AG04450 (cell line): ENCODE results near the gene TAF1B. TPM values are rescaled to one million over a fixed set of nuclear protein-coding genes. Genes with fewer than 3 reads are reported as not detected.

Source experiments
- CTCF ChIA-PET: fragments of 300-600, 350-600 bp; formaldehyde crosslinking; extraction: SDS; loops from one replicate; lab custom pipeline; 2022; ENCODE audit warnings: antibody characterized with exemption, inconsistent platforms; lab: Charles Lee
- POLR2A ChIA-PET: fragments of 350-600 bp; formaldehyde crosslinking; extraction: SDS; loops from one replicate; lab custom pipeline; 2021; ENCODE audit warnings: antibody characterized with exemption, inconsistent platforms; lab: Yijun Ruan, JAX
- DNase-seq: peaks from one replicate; pipeline ENCODE4 v3.0.0-alpha.2; 2011; ENCODE audit warnings: low read depth, low spot score
- H3K27ac ChIP-seq: one replicate; pipeline ENCODE4 v1.5.1; 2012; ENCODE audit warnings: low read depth, low read length, control low read depth
- H3K27me3 ChIP-seq: one replicate; pipeline ENCODE4 v1.6.0; 2012; ENCODE audit warnings: low read length; ENCODE audit not compliant: control insufficient read depth, insufficient read depth
- H3K4me3 ChIP-seq: 2 replicates; pipeline ENCODE4 v1.5.1; 2011; ENCODE audit warnings: mild to moderate bottlenecking, low read depth, low read length, control low read depth
- H3K9me3 ChIP-seq: 2 replicates; pipeline ENCODE4 v1.5.1; 2012; ENCODE audit warnings: low read length; ENCODE audit not compliant: control insufficient read depth, insufficient read depth
- polyA plus RNA-seq: library from polyadenylated mRNA; depleted of rRNA; stranded (reverse); fragments of >200 nt; gene quantifications from 2 replicates; pipeline ENCODE4 v1.2.3, GENCODE V29; 2011
- TF ChIP-seq, protein P1 (sequence below): IDR thresholded peaks from 2 replicates; pipeline ENCODE4 v1.5.1; 2011; ENCODE audit warnings: low read depth, low read length, control low read depth, inconsistent platforms

Gene TAF1B
- polyA plus RNA-seq, 1 experiment, result 25.8 TPM

DNA sequence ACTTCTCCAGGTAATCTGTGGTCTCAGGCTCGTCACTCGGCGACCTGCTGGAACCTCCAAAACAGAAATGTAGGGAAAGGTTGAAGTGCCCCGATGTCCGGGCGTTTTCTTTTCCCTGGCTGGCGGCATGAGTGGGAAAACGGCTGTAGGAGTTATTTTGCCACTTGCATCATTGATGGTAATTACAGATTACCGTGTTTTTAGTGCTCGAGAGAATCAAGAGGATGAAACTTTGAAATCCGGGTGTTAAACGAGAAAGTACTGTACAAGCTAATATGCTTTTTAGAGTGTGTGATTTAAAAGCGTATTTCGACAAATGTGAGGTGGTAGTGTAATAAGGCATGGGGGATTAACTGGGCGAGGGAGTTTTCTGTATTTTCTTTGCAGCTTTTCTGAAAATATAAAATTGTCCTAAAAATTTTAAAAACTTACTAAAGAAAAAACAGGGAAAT lies 109.0 kb downstream of the TAF1B start:
- ChIA-PET POLR2A (no interaction called here), CTCF (no interaction called here)
- no peak for DNase-seq
- H3K27ac ChIP-seq, result no peak overlapping the region
- H3K27me3 ChIP-seq, result peaks cover 28% of the 10 kb centered on the region
- no peaks in the 10 kb centered on the region; the same call in 1 of the 2 replicates for H3K9me3 ChIP-seq
- H3K4me3 ChIP-seq, result peak overlapping the region; percentile 62
- TF ChIP-seq, protein P1, sequence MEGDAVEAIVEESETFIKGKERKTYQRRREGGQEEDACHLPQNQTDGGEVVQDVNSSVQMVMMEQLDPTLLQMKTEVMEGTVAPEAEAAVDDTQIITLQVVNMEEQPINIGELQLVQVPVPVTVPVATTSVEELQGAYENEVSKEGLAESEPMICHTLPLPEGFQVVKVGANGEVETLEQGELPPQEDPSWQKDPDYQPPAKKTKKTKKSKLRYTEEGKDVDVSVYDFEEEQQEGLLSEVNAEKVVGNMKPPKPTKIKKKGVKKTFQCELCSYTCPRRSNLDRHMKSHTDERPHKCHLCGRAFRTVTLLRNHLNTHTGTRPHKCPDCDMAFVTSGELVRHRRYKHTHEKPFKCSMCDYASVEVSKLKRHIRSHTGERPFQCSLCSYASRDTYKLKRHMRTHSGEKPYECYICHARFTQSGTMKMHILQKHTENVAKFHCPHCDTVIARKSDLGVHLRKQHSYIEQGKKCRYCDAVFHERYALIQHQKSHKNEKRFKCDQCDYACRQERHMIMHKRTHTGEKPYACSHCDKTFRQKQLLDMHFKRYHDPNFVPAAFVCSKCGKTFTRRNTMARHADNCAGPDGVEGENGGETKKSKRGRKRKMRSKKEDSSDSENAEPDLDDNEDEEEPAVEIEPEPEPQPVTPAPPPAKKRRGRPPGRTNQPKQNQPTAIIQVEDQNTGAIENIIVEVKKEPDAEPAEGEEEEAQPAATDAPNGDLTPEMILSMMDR, result no peak

DNA sequence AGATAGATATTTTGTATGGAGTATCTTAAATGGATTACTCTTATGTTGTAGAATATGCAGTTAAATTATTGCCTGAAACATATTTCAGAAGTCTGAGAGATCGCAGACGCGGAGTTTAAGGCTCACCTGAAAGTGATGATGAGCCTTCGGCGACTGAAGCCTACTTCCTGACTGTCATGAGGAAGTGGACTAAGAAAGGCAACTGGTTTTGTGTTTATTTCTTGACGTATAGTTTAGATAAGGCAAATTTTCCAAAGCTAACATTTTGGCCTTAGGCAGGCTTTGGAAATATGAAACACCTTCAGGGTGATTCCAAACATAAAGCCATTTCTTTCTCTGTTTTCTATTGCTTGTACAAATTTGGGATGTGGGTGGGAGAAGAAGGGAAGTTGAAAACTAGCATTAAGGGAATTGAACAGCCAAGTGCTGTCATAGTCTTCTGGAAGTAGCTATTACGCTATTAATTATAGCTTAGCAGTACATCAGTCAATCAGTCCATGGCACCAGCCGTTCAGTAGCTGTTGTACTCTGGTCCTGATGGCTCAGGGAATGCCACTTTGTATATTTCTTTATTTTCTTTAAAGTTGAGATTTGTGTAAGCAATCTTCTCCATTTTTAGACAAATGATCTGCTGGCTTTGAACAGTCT lies 109.7 kb downstream of the TAF1B start:
- no peaks in the 10 kb centered on the region; the same call in 1 of the 2 replicates for H3K9me3 ChIP-seq
- POLR2A ChIA-PET, result no interaction called here
- DNase-seq, result no peak
- TF ChIP-seq, protein P1, result no peak
- peaks cover 28% of the 10 kb centered on the region for H3K27me3 ChIP-seq
- H3K4me3 ChIP-seq, result no peak overlapping the region
- CTCF ChIA-PET, result no interaction called here
- no peak overlapping the region for H3K27ac ChIP-seq

DNA sequence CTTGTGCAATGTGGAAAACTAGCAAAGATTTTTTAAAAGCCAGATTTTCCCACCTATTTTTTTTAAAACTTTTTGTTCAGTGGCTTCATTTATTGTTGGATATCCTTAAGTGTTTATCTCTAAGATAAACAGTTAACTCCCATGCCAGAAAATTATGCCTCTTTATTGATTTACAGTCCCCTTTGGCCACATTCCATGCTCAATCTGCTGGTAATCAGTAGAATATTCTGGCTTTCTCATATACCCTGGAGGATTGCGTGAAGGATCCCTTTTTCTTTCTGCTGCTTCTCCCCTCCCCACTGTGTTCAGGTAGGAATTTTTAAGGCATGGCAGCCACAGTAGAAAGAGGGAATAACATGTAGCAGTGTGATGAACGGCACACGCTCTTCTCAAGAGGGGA lies 110.9 kb downstream of the TAF1B start:
- ChIA-PET CTCF (no interaction called here), POLR2A (no interaction called here)
- H3K27me3 ChIP-seq, result peaks cover 28% of the 10 kb centered on the region
- TF ChIP-seq, protein P1, result no peak
- no peak overlapping the region for H3K27ac ChIP-seq
- no peak for DNase-seq
- H3K9me3 ChIP-seq, result no peaks in the 10 kb centered on the region; the same call in 1 of the 2 replicates
- no peak overlapping the region for H3K4me3 ChIP-seq

DNA sequence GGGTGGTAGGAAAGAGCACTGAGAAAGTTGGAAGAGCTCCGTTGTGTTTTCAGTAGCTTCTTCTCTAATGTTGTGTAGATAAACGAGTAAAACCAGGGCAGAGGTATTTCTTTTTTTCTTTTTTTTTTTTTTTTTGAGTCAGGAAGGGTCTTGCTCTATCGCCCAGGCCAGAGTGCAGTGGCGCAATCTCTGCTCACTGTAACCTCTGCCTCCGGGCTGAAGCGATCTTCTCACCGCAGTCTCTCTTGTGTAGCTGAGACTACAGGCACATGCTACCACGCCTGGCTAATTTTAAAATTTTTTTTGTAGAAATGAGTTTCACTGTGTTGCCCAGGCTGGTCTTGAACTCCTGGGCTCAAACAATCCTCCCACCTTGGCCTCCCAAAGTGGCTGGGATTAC lies 114.8 kb downstream of the TAF1B start:
- Histone ChIP-seq H3K9me3 (no peaks in the 10 kb centered on the region), H3K4me3 (no peak overlapping the region), H3K27me3 (peaks cover 12% of the 10 kb centered on the region), H3K27ac (no peak overlapping the region)
- DNase-seq, result no peak
- ChIA-PET POLR2A (no interaction called here), CTCF (interaction anchor here (0.7 to 0.9 kb wide), 2 partner anchors 27 to 477 kb away, joined by 3 to 4 read pairs; no protein-coding TSS in a partner anchor)
- TF ChIP-seq, protein P1, result no peak

DNA sequence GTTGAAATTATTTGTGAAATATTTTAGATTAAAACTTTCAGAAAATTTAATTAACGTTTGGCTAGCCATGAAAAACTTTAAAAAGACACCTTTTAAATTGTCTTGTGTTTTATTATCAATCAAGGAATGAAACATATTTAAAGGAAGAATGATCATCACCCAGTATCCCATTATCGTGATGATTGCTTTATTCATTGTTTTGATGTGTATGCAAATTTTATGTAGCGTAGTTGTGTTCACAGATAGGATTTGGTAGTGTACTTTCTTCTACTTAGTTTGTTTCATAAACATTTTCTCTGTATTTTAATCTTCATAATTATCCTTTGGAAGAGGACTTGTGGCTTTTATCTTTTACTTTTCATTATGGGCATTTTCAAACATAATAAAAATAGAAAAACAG lies 116.0 kb downstream of the TAF1B start:
- ChIA-PET POLR2A (no interaction called here), CTCF (interaction anchor here (3.9 kb wide), 1 partner anchor 25 kb away, joined by 20 read pairs; no protein-coding TSS in a partner anchor)
- H3K4me3 ChIP-seq, result no peak overlapping the region
- H3K27ac ChIP-seq, result no peak overlapping the region
- TF ChIP-seq, protein P1, result no peak
- no peaks in the 10 kb centered on the region for H3K9me3 ChIP-seq
- no peak for DNase-seq
- H3K27me3 ChIP-seq, result peaks cover 11% of the 10 kb centered on the region
